HepG2 (cell line): Measurements from ENCODE around the gene ZBED1. TPM values are rescaled to one million over a fixed set of nuclear protein-coding genes. Genes with fewer than 3 reads are reported as not detected.

ENCODE experiments used
- ATAC-seq: fragments of 200-7000 bp; cut with Tn5 transposase; 3 replicates; pipeline ENCODE4 v1.9.1; 2020; ENCODE audit warnings: mild to moderate bottlenecking, moderate library complexity
- BruUV-seq: library from RNA; stranded (reverse); fragments of 400-500 nt; replicated peaks from 2 replicates; lab custom pipeline; 2021; lab: Mats Ljungman, UMichigan
- CTCF ChIA-PET: fragments of 300-600 bp; formaldehyde crosslinking; extraction: SDS; loops from one replicate; lab custom pipeline; 2021; ENCODE audit warnings: low total read pairs, inconsistent platforms, low intra/inter-chr PET ratio; lab: Yijun Ruan, JAX
- POLR2A ChIA-PET: fragments of 350-600 bp; sonication (Branson Sonifier 250); formaldehyde crosslinking; loops from one replicate; lab custom pipeline; 2020; ENCODE audit warnings: antibody characterized with exemption, inconsistent platforms; lab: Yijun Ruan, JAX
- DNase-seq: peaks from one replicate; pipeline ENCODE4 v3.0.0-alpha.2; 2015; ENCODE audit warnings: low spot score
- FAIRE-seq: peaks from 3 replicates; lab custom pipeline; 2011; peaks lifted over from hg19 to GRCh38; lab: Jason Lieb, UNC
- H2AFZ ChIP-seq: one replicate; pipeline ENCODE4 v1.6.1; 2011; ENCODE audit warnings: low read length, inconsistent platforms
- H3K27ac ChIP-seq: fragments of 300-600 bp; 3 replicates; pipeline ENCODE4 v1.8.0; 2011; ENCODE audit warnings: mixed run types, mild to moderate bottlenecking, mixed read lengths, low read length, inconsistent platforms; ENCODE audit not compliant: insufficient read depth; ENCODE audit errors: extremely low read length
- H3K27me3 ChIP-seq, 2 experiments: fragments of 200-600 bp in 1 of 2; 2 replicates in 1 of 2; 3 replicates in 1 of 2; pipeline versions ENCODE4 v1.6.0 to v1.8.0; 2011; ENCODE audit warnings: low read length in 2 of 2, mild to moderate bottlenecking in 2 of 2, moderate library complexity in 2 of 2, inconsistent platforms in 1 of 2; ENCODE audit not compliant: insufficient read depth in 2 of 2, control insufficient read depth in 1 of 2
- H3K36me3 ChIP-seq, 2 experiments: fragments of 200-600 bp in 1 of 2; replicated peaks in 1 of 2; 2 replicates in 1 of 2; 3 replicates in 1 of 2; pipeline versions ENCODE4 v1.5.1 to v1.8.0; 2011; ENCODE audit warnings: low read length in 2 of 2, inconsistent platforms in 1 of 2; ENCODE audit not compliant: insufficient read depth in 2 of 2, control insufficient read depth in 1 of 2
- H3K4me1 ChIP-seq: 2 replicates; pipeline ENCODE4 v1.5.1; 2012; ENCODE audit warnings: low read length, inconsistent platforms; ENCODE audit not compliant: insufficient read depth
- H3K4me2 ChIP-seq: 2 replicates; pipeline ENCODE4 v1.6.0; 2011; ENCODE audit warnings: low read depth, low read length, inconsistent platforms
- H3K4me3 ChIP-seq, 3 experiments: fragments of 200-600 bp in 1 of 3; sonication (generic), shearing (Covaris generic) in 1 of 3; replicated peaks in 1 of 3; 2 replicates each; pipeline ENCODE4 v1.5.1; 2011 to 2016; ENCODE audit warnings: low read length in 3 of 3, inconsistent platforms in 2 of 3, low read depth in 2 of 3, mild to moderate bottlenecking in 2 of 3, control low read depth in 1 of 3, mixed read lengths in 1 of 3; ENCODE audit not compliant: insufficient read depth in 1 of 3
- H3K79me2 ChIP-seq: one replicate; pipeline ENCODE4 v1.6.1; 2011; ENCODE audit warnings: low read length, inconsistent platforms; ENCODE audit not compliant: insufficient read depth
- H3K9ac ChIP-seq: 2 replicates; pipeline ENCODE4 v1.6.0; 2011; ENCODE audit warnings: mild to moderate bottlenecking, low read depth, low read length, inconsistent platforms; ENCODE audit not compliant: insufficient read depth
- H3K9me3 ChIP-seq: 2 replicates; pipeline ENCODE4 v1.5.1; 2012; ENCODE audit warnings: mild to moderate bottlenecking, low read length
- H4K20me1 ChIP-seq: 2 replicates; pipeline ENCODE4 v1.6.0; 2011; ENCODE audit warnings: inconsistent platforms, mild to moderate bottlenecking, low read length, moderate library complexity; ENCODE audit not compliant: insufficient read depth
- EED ChIP-seq: sonication (generic); formaldehyde crosslinking; IDR thresholded peaks from 2 replicates; pipeline ENCODE4 v1.5.0; 2020; ENCODE audit warnings: mild to moderate bottlenecking, missing genetic modification reagents
- FOXK1 ChIP-seq: sonication (generic); formaldehyde crosslinking; IDR thresholded peaks from 2 replicates; pipeline ENCODE4 v1.4.0; 2020; ENCODE audit warnings: low read depth, missing genetic modification reagents, borderline replicate concordance
- KLF13 ChIP-seq: sonication (generic); formaldehyde crosslinking; IDR thresholded peaks from 2 replicates; pipeline ENCODE4 v1.4.0; 2020; ENCODE audit warnings: mild to moderate bottlenecking, missing genetic modification reagents
- MAZ ChIP-seq, 2 experiments: sonication (generic) in 1 of 2; formaldehyde crosslinking in 1 of 2; IDR thresholded peaks; 2 replicates each; pipeline versions ENCODE4 v1.5.0 to v1.6.1; 2012 to 2020; ENCODE audit warnings: low read depth in 2 of 2, mild to moderate bottlenecking in 2 of 2, borderline replicate concordance in 1 of 2, improper control_type of control experiment in 1 of 2, low read length in 1 of 2, missing genetic modification reagents in 1 of 2, moderate library complexity in 1 of 2
- SPEN ChIP-seq: sonication (generic); formaldehyde crosslinking; IDR thresholded peaks from 2 replicates; pipeline ENCODE4 v1.5.1; 2020; ENCODE audit warnings: low read depth, mild to moderate bottlenecking, missing genetic modification reagents
- ZMYM4 ChIP-seq: sonication (generic); formaldehyde crosslinking; IDR thresholded peaks from 2 replicates; pipeline ENCODE4 v1.8.1; 2023; ENCODE audit warnings: mild to moderate bottlenecking, missing genetic modification reagents
- ZNF10 ChIP-seq: sonication (generic); formaldehyde crosslinking; IDR thresholded peaks from 2 replicates; pipeline ENCODE4 v1.4.0; 2020; ENCODE audit warnings: mild to moderate bottlenecking, low read depth, missing genetic modification reagents, borderline replicate concordance
- ZNF24 ChIP-seq: fragments of 450-650 bp; IDR thresholded peaks from 2 replicates; pipeline ENCODE4 v1.6.1; 2017; ENCODE audit warnings: antibody characterized with exemption, mild to moderate bottlenecking
- ZNF513 ChIP-seq: sonication (generic); formaldehyde crosslinking; conservative IDR thresholded peaks from 2 replicates; pipeline ENCODE4 v1.5.0; 2020; ENCODE audit warnings: missing genetic modification reagents
- ZNF644 ChIP-seq: IDR thresholded peaks from 2 replicates; pipeline ENCODE4 v1.6.1; 2016; ENCODE audit warnings: low read depth
- WGBS: methylation state at CpG from one replicate; pipeline ENCODE4 v1.1.6; 2017; ENCODE audit warnings: low lambda C conversion rate; 5-methylcytosine and 5-hydroxymethylcytosine counted together
- in situ Hi-C: cut with HindIII; loops from 2 replicates; pipeline ENCODE4 v1.10.0; 2017; ENCODE audit warnings: low pct_unique_long_range_greater_than_20kb; ENCODE audit not compliant: extremely low pct_ligation_motif_present
- intact Hi-C: fragments of 100-400 bp; cut with micrococcal nuclease; formaldehyde crosslinking; loops from one replicate; pipeline ENCODE4 v1.10.0; 2022; ENCODE audit not compliant: unreplicated experiment
- polyA plus RNA-seq, 8 experiments: library from polyadenylated mRNA; depleted of rRNA in 3 of 8; stranded (reverse) in 7 of 8; unstranded in 1 of 8; fragments of >200 nt; fragmentation: Illumina TruSeq in 4 of 8; extraction: Trizol in 4 of 8; gene quantifications; 2 replicates each; pipeline versions ENCODE4 v1.2.1 to v1.2.3, GENCODE V29; 2011 to 2016; ENCODE audit warnings: low read depth in 4 of 8, missing spikeins in 1 of 8, mixed read lengths in 1 of 8; ENCODE audit not compliant: insufficient read depth in 1 of 8
- total RNA-seq, 5 experiments: library from RNA; depleted of rRNA; stranded (reverse); fragments of >200 nt; fragmentation: Illumina TruSeq; extraction: Trizol; gene quantifications; 2 replicates each; pipeline ENCODE4 v1.2.3, GENCODE V29; 2016; ENCODE audit warnings: low read depth in 1 of 5

The ZBED1 gene
- total and polyA plus RNA-seq, 2 of the 13 experiments (the other 11 are each of a cell fraction or from before 2014, with no cell fraction given) = 20.0 to 29.8 TPM

- TF ChIP-seq MAZ (IDR thresholded peaks at IDR 0.05; ENCODE audit: borderline replicate concordance, low read depth, low read length) (no peak), MAZ (CRISPR knock-in tag; IDR thresholded peaks at IDR 0.05; ENCODE audit: low read depth) (no peak), FOXK1 (no peak)
- TF ChIP-seq, all 625 proteins: peak for 0
Measured at GRCh38 chrX:2541603-2542002, 40.8 kb upstream of the ZBED1 start (continued).

- WGBS = 62% methylated on average over 12 of the region's 12 CpGs
- no peak overlapping the region for H3K9ac ChIP-seq
Measured at GRCh38 chrX:2540426-2540947, 39.7 kb upstream of the ZBED1 start.

More at GRCh38 chrX:2540426-2540947, 39.7 kb upstream of the ZBED1 start:
- DNase-seq (no peak), FAIRE-seq (no peak)
- in situ Hi-C loops (no loop called here), intact Hi-C loops (no loop called here)
- Histone ChIP-seq H3K4me2 (no peak overlapping the region), H3K27me3 (peaks cover 0 to 4% of the 10 kb centered on the region in 2 experiments; a peak in 2 of 5 replicates), H3K36me3 (no peaks in the 10 kb centered on the region), H3K4me3 (no peak overlapping the region), H4K20me1 (no peaks in the 10 kb centered on the region), H2AFZ (no peak overlapping the region), H3K79me2 (no peaks in the 10 kb centered on the region)
- ChIA-PET POLR2A (no interaction called here), CTCF (no interaction called here)
- no peak for TF ChIP-seq KLF13 (CRISPR knock-in tag)
- no peak for TF ChIP-seq ZNF10 (CRISPR knock-in tag)
- no peak for TF ChIP-seq ZNF24
- TF ChIP-seq ZNF513 (CRISPR knock-in tag) = no peak
- no peak for TF ChIP-seq ZNF644 (CRISPR knock-in tag)
- TF ChIP-seq SPEN (CRISPR knock-in tag) = no peak
- no peak for TF ChIP-seq ZMYM4 (CRISPR knock-in tag)
- no peak for TF ChIP-seq EED (CRISPR knock-in tag)
- TF ChIP-seq MAZ (IDR thresholded peaks at IDR 0.05; ENCODE audit: borderline replicate concordance, low read depth, low read length) = no peak
- TF ChIP-seq MAZ (CRISPR knock-in tag; IDR thresholded peaks at IDR 0.05; ENCODE audit: low read depth) = no peak
- TF ChIP-seq, all 625 proteins: peak for 0
- peaks cover 11% of the 10 kb centered on the region for H3K4me1 ChIP-seq
- H3K9me3 ChIP-seq = no peaks in the 10 kb centered on the region
- H3K27ac ChIP-seq = no peak overlapping the region
- no peak for ATAC-seq
- BruUV-seq = no TSS peak
